ENCODE data around the gene TMEM208. TPM values are rescaled to one million over a fixed set of nuclear protein-coding genes. Genes with fewer than 3 reads are reported as not detected.

Gene TMEM208
- total RNA-seq, 1 donor from 2014 or later, result 24.5 TPM

GRCh38 chr16:67199011-67199807 lies 27.7 kb upstream of the TMEM208 start, which contains the start of gene ELMO3:
Gene ELMO3 (plus strand): TSS chr16:67199131. CDS start chr16:67199327, 196 bp downstream.
- Histone ChIP-seq H3K27ac (ENCODE audit: low read depth, low read length) (no peak within 1 kb of the TSS), H3K36me3 (ENCODE audit: control insufficient read depth in 3 of 3, insufficient read depth in 3 of 3, low read length in 3 of 3) (peaks cover 47 to 56% (median 49%) of the 10 kb centered on the region in 3 donors), H3K4me3 (ENCODE audit: low read length in 3 of 3) (no peak within 1 kb of the TSS), H3K4me1 (ENCODE audit: control insufficient read depth in 3 of 3, insufficient read depth in 3 of 3, low read length in 3 of 3) (peaks cover 9 to 16% (median 10%) of the 10 kb centered on the region in 3 donors), H3K9ac (ENCODE audit: low read depth in 1 of 3, low read length in 3 of 3) (peak within 1 kb of the TSS in 1 of 3 donors; percentile 8), H3K9me3 (ENCODE audit: control insufficient read depth in 3 of 3, low read length in 3 of 3) (no peaks in the 10 kb centered on the region), H3K27me3 (ENCODE audit: control insufficient read depth in 3 of 3, insufficient read depth in 3 of 3, low read length in 3 of 3) (no peaks in the 10 kb centered on the region)

GRCh38 chr16:67199808-67200198 lies 27.1 kb upstream of the TMEM208 start:
- no peak overlapping the region for H3K9ac ChIP-seq (ENCODE audit: low read depth in 1 of 3, low read length in 3 of 3)
- peaks cover 9 to 16% (median 10%) of the 10 kb centered on the region in 3 donors for H3K4me1 ChIP-seq (ENCODE audit: control insufficient read depth in 3 of 3, insufficient read depth in 3 of 3, low read length in 3 of 3)
- H3K27me3 ChIP-seq (ENCODE audit: control insufficient read depth in 3 of 3, insufficient read depth in 3 of 3, low read length in 3 of 3), result no peaks in the 10 kb centered on the region
- H3K36me3 ChIP-seq (ENCODE audit: control insufficient read depth in 3 of 3, insufficient read depth in 3 of 3, low read length in 3 of 3), result peaks cover 43 to 50% (median 44%) of the 10 kb centered on the region in 3 donors
- H3K9me3 ChIP-seq (ENCODE audit: control insufficient read depth in 3 of 3, low read length in 3 of 3), result no peaks in the 10 kb centered on the region
- no peak overlapping the region for H3K4me3 ChIP-seq (ENCODE audit: low read length in 3 of 3)
- H3K27ac ChIP-seq (ENCODE audit: low read depth, low read length), result no peak overlapping the region

- Histone ChIP-seq H3K9ac (ENCODE audit: low read depth in 1 of 3, low read length in 3 of 3) (no peak overlapping the region), H3K27me3 (ENCODE audit: control insufficient read depth in 3 of 3, insufficient read depth in 3 of 3, low read length in 3 of 3) (no peaks in the 10 kb centered on the region), H3K27ac (ENCODE audit: low read depth, low read length) (no peak overlapping the region), H3K36me3 (ENCODE audit: control insufficient read depth in 3 of 3, insufficient read depth in 3 of 3, low read length in 3 of 3) (peaks cover 36 to 44% (median 37%) of the 10 kb centered on the region in 3 donors), H3K4me1 (ENCODE audit: control insufficient read depth in 3 of 3, insufficient read depth in 3 of 3, low read length in 3 of 3) (peaks cover 9 to 16% (median 10%) of the 10 kb centered on the region in 3 donors), H3K9me3 (ENCODE audit: control insufficient read depth in 3 of 3, low read length in 3 of 3) (no peaks in the 10 kb centered on the region), H3K4me3 (ENCODE audit: low read length in 3 of 3) (no peak overlapping the region)
Observed at GRCh38 chr16:67200491-67200890, 26.4 kb upstream of the TMEM208 start.

GRCh38 chr16:67201411-67202345 lies 25.3 kb upstream of the TMEM208 start:
- Histone ChIP-seq H3K4me3 (ENCODE audit: low read length in 3 of 3) (no peak overlapping the region), H3K4me1 (ENCODE audit: control insufficient read depth in 3 of 3, insufficient read depth in 3 of 3, low read length in 3 of 3) (peaks cover 9 to 16% (median 10%) of the 10 kb centered on the region in 3 donors), H3K9ac (ENCODE audit: low read depth in 1 of 3, low read length in 3 of 3) (no peak overlapping the region), H3K36me3 (ENCODE audit: control insufficient read depth in 3 of 3, insufficient read depth in 3 of 3, low read length in 3 of 3) (peaks cover 26 to 32% (median 28%) of the 10 kb centered on the region in 3 donors), H3K9me3 (ENCODE audit: control insufficient read depth in 3 of 3, low read length in 3 of 3) (no peaks in the 10 kb centered on the region), H3K27ac (ENCODE audit: low read depth, low read length) (no peak overlapping the region), H3K27me3 (ENCODE audit: control insufficient read depth in 3 of 3, insufficient read depth in 3 of 3, low read length in 3 of 3) (no peaks in the 10 kb centered on the region)

GRCh38 chr16:67202426-67202825 lies 24.5 kb upstream of the TMEM208 start:
- H3K9ac ChIP-seq (ENCODE audit: low read depth in 1 of 3, low read length in 3 of 3), result no peak overlapping the region
- H3K27me3 ChIP-seq (ENCODE audit: control insufficient read depth in 3 of 3, insufficient read depth in 3 of 3, low read length in 3 of 3), result no peaks in the 10 kb centered on the region
- H3K4me3 ChIP-seq (ENCODE audit: low read length in 3 of 3), result no peak overlapping the region
- peaks cover 18 to 24% (median 21%) of the 10 kb centered on the region in 3 donors for H3K36me3 ChIP-seq (ENCODE audit: control insufficient read depth in 3 of 3, insufficient read depth in 3 of 3, low read length in 3 of 3)
- no peaks in the 10 kb centered on the region for H3K9me3 ChIP-seq (ENCODE audit: control insufficient read depth in 3 of 3, low read length in 3 of 3)
- peaks cover 8 to 19% (median 14%) of the 10 kb centered on the region in 3 donors for H3K4me1 ChIP-seq (ENCODE audit: control insufficient read depth in 3 of 3, insufficient read depth in 3 of 3, low read length in 3 of 3)
- no peak overlapping the region for H3K27ac ChIP-seq (ENCODE audit: low read depth, low read length)

GRCh38 chr16:67202956-67203493 lies 23.9 kb upstream of the TMEM208 start:
- no peak overlapping the region for H3K4me3 ChIP-seq (ENCODE audit: low read length in 3 of 3)
- H3K36me3 ChIP-seq (ENCODE audit: control insufficient read depth in 3 of 3, insufficient read depth in 3 of 3, low read length in 3 of 3), result peaks cover 12 to 18% (median 15%) of the 10 kb centered on the region in 3 donors
- no peaks in the 10 kb centered on the region for H3K9me3 ChIP-seq (ENCODE audit: control insufficient read depth in 3 of 3, low read length in 3 of 3)
- no peaks in the 10 kb centered on the region for H3K27me3 ChIP-seq (ENCODE audit: control insufficient read depth in 3 of 3, insufficient read depth in 3 of 3, low read length in 3 of 3)
- no peak overlapping the region for H3K9ac ChIP-seq (ENCODE audit: low read depth in 1 of 3, low read length in 3 of 3)
- peaks cover 11 to 19% (median 17%) of the 10 kb centered on the region in 3 donors for H3K4me1 ChIP-seq (ENCODE audit: control insufficient read depth in 3 of 3, insufficient read depth in 3 of 3, low read length in 3 of 3)
- H3K27ac ChIP-seq (ENCODE audit: low read depth, low read length), result no peak overlapping the region

DNA sequence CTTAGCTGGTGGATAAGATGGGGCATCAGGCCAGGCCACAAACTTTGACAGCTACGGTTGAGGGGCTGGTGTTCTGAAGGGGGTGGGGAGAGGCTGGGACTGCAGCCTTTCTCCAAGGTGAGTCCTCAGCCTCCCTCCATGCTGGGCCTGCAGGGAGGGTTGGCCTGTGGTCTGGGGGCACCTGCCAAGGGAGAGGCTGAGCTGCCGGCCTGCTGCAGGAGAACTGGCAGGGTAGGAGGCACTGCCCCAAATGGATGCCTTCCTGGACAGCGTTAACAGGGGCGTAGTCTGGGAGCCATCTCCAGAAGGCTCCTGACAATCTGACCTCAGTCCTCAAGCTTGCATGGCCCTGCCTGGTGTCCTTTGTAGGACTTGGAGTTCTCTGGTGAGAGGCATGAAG lies 22.9 kb upstream of the TMEM208 start:
- H3K36me3 ChIP-seq (ENCODE audit: control insufficient read depth in 3 of 3, insufficient read depth in 3 of 3, low read length in 3 of 3), result peaks cover 9 to 14% (median 12%) of the 10 kb centered on the region in 3 donors
- no peak overlapping the region for H3K27ac ChIP-seq (ENCODE audit: low read depth, low read length)

GRCh38 chr16:67206129-67206837 lies 20.6 kb upstream of the TMEM208 start:
- Histone ChIP-seq H3K4me1 (ENCODE audit: control insufficient read depth in 3 of 3, insufficient read depth in 3 of 3, low read length in 3 of 3) (peaks cover 28 to 44% (median 35%) of the 10 kb centered on the region in 3 donors), H3K27ac (ENCODE audit: low read depth, low read length) (no peak overlapping the region), H3K9me3 (ENCODE audit: control insufficient read depth in 3 of 3, low read length in 3 of 3) (no peaks in the 10 kb centered on the region), H3K36me3 (ENCODE audit: control insufficient read depth in 3 of 3, insufficient read depth in 3 of 3, low read length in 3 of 3) (peaks cover 8 to 17% (median 11%) of the 10 kb centered on the region in 3 donors), H3K27me3 (ENCODE audit: control insufficient read depth in 3 of 3, insufficient read depth in 3 of 3, low read length in 3 of 3) (no peaks in the 10 kb centered on the region), H3K9ac (ENCODE audit: low read depth in 1 of 3, low read length in 3 of 3) (peak overlapping the region in 1 of 3 donors; percentile 4), H3K4me3 (ENCODE audit: low read length in 3 of 3) (no peak overlapping the region)

More for the DNA sequence above, 22.9 kb upstream of the TMEM208 start:
- no peak overlapping the region for H3K9ac ChIP-seq (ENCODE audit: low read depth in 1 of 3, low read length in 3 of 3)
- H3K4me3 ChIP-seq (ENCODE audit: low read length in 3 of 3), result no peak overlapping the region
- peaks cover 13 to 24% (median 19%) of the 10 kb centered on the region in 3 donors for H3K4me1 ChIP-seq (ENCODE audit: control insufficient read depth in 3 of 3, insufficient read depth in 3 of 3, low read length in 3 of 3)
- H3K9me3 ChIP-seq (ENCODE audit: control insufficient read depth in 3 of 3, low read length in 3 of 3), result no peaks in the 10 kb centered on the region
- no peaks in the 10 kb centered on the region for H3K27me3 ChIP-seq (ENCODE audit: control insufficient read depth in 3 of 3, insufficient read depth in 3 of 3, low read length in 3 of 3)

DNA sequence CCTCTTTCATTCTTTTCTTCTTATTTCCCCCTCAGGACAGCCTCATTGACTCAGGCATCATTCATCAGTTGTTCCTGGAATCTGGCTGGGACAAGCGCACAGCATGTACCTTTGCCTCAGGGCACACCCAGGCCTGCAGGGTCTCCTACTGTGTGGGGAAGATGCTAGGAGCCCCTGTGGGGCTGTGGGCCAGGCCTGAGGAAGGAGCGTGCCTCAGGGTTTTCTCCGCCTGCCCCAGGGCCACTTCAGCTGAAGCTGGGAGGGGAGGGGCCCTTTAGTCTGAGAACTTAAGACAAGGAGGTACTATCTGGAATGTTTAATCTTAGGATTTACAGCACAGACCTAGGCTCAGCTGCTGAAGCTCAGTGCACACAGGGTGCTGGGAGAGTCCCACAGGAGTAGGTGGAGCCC lies 20.1 kb upstream of the TMEM208 start:
- no peak overlapping the region for H3K9ac ChIP-seq (ENCODE audit: low read depth in 1 of 3, low read length in 3 of 3)
- peaks cover 5 to 13% (median 7%) of the 10 kb centered on the region in 3 donors for H3K36me3 ChIP-seq (ENCODE audit: control insufficient read depth in 3 of 3, insufficient read depth in 3 of 3, low read length in 3 of 3)
- H3K4me1 ChIP-seq (ENCODE audit: control insufficient read depth in 3 of 3, insufficient read depth in 3 of 3, low read length in 3 of 3), result peaks cover 28 to 44% (median 35%) of the 10 kb centered on the region in 3 donors
- H3K9me3 ChIP-seq (ENCODE audit: control insufficient read depth in 3 of 3, low read length in 3 of 3), result no peaks in the 10 kb centered on the region
- no peaks in the 10 kb centered on the region for H3K27me3 ChIP-seq (ENCODE audit: control insufficient read depth in 3 of 3, insufficient read depth in 3 of 3, low read length in 3 of 3)
- no peak overlapping the region for H3K4me3 ChIP-seq (ENCODE audit: low read length in 3 of 3)
- H3K27ac ChIP-seq (ENCODE audit: low read depth, low read length), result no peak overlapping the region
